ENCODE data around the gene EFCAB12.
"Not testable (repeated sequence)": the region's sequence is repeated elsewhere in the genome, so short reads cannot be mapped to it uniquely, and the experiment has no call there.

The EFCAB12 gene

GRCh38 chr3:129370248-129370964 lies 58.0 kb downstream of the EFCAB12 start:
- no peaks in the 10 kb centered on the region for H3K27me3 ChIP-seq (replicated peaks)
- TF ChIP-seq CTCF (IDR thresholded peaks at IDR 0.05; ENCODE audit: low read depth, low read length, missing control alignments), result no peak
- no peak overlapping the region for H3K27ac ChIP-seq
- H3K36me3 ChIP-seq (replicated peaks), result no peaks in the 10 kb centered on the region
- in situ Hi-C loops (cut with HindIII; ENCODE audit: low pct_ligation_motif_present, low sequenced_read_pairs), result no loop called here
- H3K4me3 ChIP-seq (ENCODE audit: low read depth, low read length), result no peak overlapping the region
- no peak for DNase-seq

- Histone ChIP-seq H3K36me3 (replicated peaks) (no peaks in the 10 kb centered on the region), H3K27ac (no peak overlapping the region), H3K27me3 (replicated peaks) (no peaks in the 10 kb centered on the region), H3K4me3 (ENCODE audit: low read depth, low read length) (no peak overlapping the region)
- in situ Hi-C loops (cut with HindIII; ENCODE audit: low pct_ligation_motif_present, low sequenced_read_pairs), result no loop called here
- TF ChIP-seq CTCF (IDR thresholded peaks at IDR 0.05; ENCODE audit: low read depth, low read length, missing control alignments), result no peak
- no peak for DNase-seq
Observed at GRCh38 chr3:129369711-129370110, 58.7 kb downstream of the EFCAB12 start.

- TF ChIP-seq CTCF (IDR thresholded peaks at IDR 0.05; ENCODE audit: low read depth, low read length, missing control alignments), result no peak
- in situ Hi-C loops (cut with HindIII; ENCODE audit: low pct_ligation_motif_present, low sequenced_read_pairs), result no loop called here
- Histone ChIP-seq H3K4me3 (ENCODE audit: low read depth, low read length) (no peak overlapping the region), H3K27me3 (replicated peaks) (no peaks in the 10 kb centered on the region), H3K27ac (no peak overlapping the region), H3K36me3 (replicated peaks) (no peaks in the 10 kb centered on the region)
- no peak for DNase-seq
Observed at GRCh38 chr3:129367821-129368220, 60.6 kb downstream of the EFCAB12 start.

- in situ Hi-C loops (cut with HindIII; ENCODE audit: low pct_ligation_motif_present, low sequenced_read_pairs), result no loop called here
- H3K4me3 ChIP-seq (ENCODE audit: low read depth, low read length), result no peak overlapping the region
- DNase-seq, result no peak
- TF ChIP-seq CTCF (IDR thresholded peaks at IDR 0.05; ENCODE audit: low read depth, low read length, missing control alignments), result no peak
- no peaks in the 10 kb centered on the region for H3K27me3 ChIP-seq (replicated peaks)
- no peak overlapping the region for H3K27ac ChIP-seq
- H3K36me3 ChIP-seq (replicated peaks), result no peaks in the 10 kb centered on the region
Observed at GRCh38 chr3:129366312-129366831, 62.1 kb downstream of the EFCAB12 start.

- Histone ChIP-seq H3K36me3 (replicated peaks) (no peaks in the 10 kb centered on the region), H3K4me3 (ENCODE audit: low read depth, low read length) (no peak overlapping the region), H3K27me3 (replicated peaks) (no peaks in the 10 kb centered on the region), H3K27ac (no peak overlapping the region)
- in situ Hi-C loops (cut with HindIII; ENCODE audit: low pct_ligation_motif_present, low sequenced_read_pairs), result no loop called here
- no peak for DNase-seq
- no peak for TF ChIP-seq CTCF (IDR thresholded peaks at IDR 0.05; ENCODE audit: low read depth, low read length, missing control alignments)
Observed at GRCh38 chr3:129365296-129366136, 62.9 kb downstream of the EFCAB12 start.

GRCh38 chr3:129364811-129365210 lies 63.6 kb downstream of the EFCAB12 start:
- H3K27ac ChIP-seq; H3K27me3 ChIP-seq (replicated peaks); DNase-seq; in situ Hi-C loops (cut with HindIII; ENCODE audit: low pct_ligation_motif_present, low sequenced_read_pairs); H3K4me3 ChIP-seq (ENCODE audit: low read depth, low read length); H3K36me3 ChIP-seq (replicated peaks): not testable (repeated sequence)

- H3K4me3 ChIP-seq (ENCODE audit: low read depth, low read length); H3K36me3 ChIP-seq (replicated peaks); H3K27ac ChIP-seq; in situ Hi-C loops (cut with HindIII; ENCODE audit: low pct_ligation_motif_present, low sequenced_read_pairs); H3K27me3 ChIP-seq (replicated peaks); DNase-seq: not testable (repeated sequence)
Observed at GRCh38 chr3:129363356-129363755, 65.1 kb downstream of the EFCAB12 start.

Data from brain microvascular endothelial cell (primary cell).